ENCODE results near the gene DENND1A.

DNA sequence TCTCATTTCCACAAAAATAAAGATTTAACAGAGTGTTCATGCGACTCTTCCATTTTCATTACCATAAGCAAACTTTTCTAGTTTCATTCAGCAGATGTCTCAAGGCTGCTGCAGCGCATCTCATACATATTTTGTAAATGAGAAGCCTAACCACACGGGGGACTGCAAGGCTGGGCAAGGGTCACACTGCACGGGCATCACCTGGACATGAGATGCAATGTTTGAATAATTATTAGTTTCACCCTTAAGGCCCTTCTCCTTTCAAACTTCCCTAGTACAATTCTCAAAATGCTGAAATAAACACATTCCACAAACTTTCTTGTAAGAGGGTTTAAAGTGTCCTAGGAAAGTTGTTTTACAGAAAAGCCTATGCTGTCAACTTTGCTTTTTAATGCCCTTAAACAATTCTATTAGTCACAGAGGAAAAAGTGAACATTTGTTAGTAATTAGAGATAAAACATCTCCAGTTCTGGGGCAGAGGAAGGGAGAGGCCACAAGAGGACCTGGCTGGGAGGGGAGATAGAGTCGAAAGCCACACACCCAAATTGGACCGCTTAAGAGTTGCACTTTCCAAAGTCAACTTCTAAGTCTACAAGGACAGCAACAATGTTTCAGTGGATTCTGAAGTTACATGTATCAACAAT, 1.3 kb downstream of the DENND1A start:
- TF ChIP-seq, protein P1, sequence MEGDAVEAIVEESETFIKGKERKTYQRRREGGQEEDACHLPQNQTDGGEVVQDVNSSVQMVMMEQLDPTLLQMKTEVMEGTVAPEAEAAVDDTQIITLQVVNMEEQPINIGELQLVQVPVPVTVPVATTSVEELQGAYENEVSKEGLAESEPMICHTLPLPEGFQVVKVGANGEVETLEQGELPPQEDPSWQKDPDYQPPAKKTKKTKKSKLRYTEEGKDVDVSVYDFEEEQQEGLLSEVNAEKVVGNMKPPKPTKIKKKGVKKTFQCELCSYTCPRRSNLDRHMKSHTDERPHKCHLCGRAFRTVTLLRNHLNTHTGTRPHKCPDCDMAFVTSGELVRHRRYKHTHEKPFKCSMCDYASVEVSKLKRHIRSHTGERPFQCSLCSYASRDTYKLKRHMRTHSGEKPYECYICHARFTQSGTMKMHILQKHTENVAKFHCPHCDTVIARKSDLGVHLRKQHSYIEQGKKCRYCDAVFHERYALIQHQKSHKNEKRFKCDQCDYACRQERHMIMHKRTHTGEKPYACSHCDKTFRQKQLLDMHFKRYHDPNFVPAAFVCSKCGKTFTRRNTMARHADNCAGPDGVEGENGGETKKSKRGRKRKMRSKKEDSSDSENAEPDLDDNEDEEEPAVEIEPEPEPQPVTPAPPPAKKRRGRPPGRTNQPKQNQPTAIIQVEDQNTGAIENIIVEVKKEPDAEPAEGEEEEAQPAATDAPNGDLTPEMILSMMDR (conservative IDR thresholded peaks at IDR 0.05; ENCODE audit: low read depth, low read length): no peak
- no peak for TF ChIP-seq EZH2 (IDR thresholded peaks at IDR 0.05; ENCODE audit: low read length, unreplicated experiment)
- TF ChIP-seq EZH2phosphoT487 (IDR thresholded peaks at IDR 0.05; ENCODE audit: borderline replicate concordance, low read length): no peak

All from PC-3 (cell line).